ENCODE data around the gene ADAMTS18. TPM values are rescaled to one million over a fixed set of nuclear protein-coding genes. Genes with fewer than 3 reads are reported as not detected.

Gene ADAMTS18
- total RNA-seq, 6 experiments from 2014 or later: not detected

GRCh38 chr16:77298418-77299360, 136.1 kb downstream of the ADAMTS18 start:
- DNase-seq: peak; percentile 83
- Mint-ChIP-seq H3K36me3 (ENCODE audit: low read depth) (no peaks in the 10 kb centered on the region; the same call in 1 of the 2 replicates), H3K9me3 (peaks cover 9% of the 10 kb centered on the region), H3K4me3 (no peak overlapping the region), H3K4me1 (ENCODE audit: low read depth) (peaks cover 5% of the 10 kb centered on the region; the same call in 1 of the 2 replicates), H3K27ac (peak overlapping the region; percentile 53; the same call in 1 of the 2 replicates), H3K27me3 (ENCODE audit: insufficient read depth) (no peaks in the 10 kb centered on the region)
- TF ChIP-seq CTCF (IDR thresholded peaks at IDR 0.05): no peak

- peak; percentile 6 for DNase-seq
- Mint-ChIP-seq H3K4me1 (ENCODE audit: low read depth) (peaks cover 5% of the 10 kb centered on the region; the same call in 1 of the 2 replicates), H3K36me3 (ENCODE audit: low read depth) (no peaks in the 10 kb centered on the region; the same call in 1 of the 2 replicates), H3K27ac (no peak overlapping the region), H3K4me3 (no peak overlapping the region), H3K9me3 (peaks cover 4% of the 10 kb centered on the region), H3K27me3 (ENCODE audit: insufficient read depth) (no peaks in the 10 kb centered on the region)
- TF ChIP-seq CTCF (IDR thresholded peaks at IDR 0.05): no peak
Observed at GRCh38 chr16:77297996-77298395, 136.8 kb downstream of the ADAMTS18 start.

DNA sequence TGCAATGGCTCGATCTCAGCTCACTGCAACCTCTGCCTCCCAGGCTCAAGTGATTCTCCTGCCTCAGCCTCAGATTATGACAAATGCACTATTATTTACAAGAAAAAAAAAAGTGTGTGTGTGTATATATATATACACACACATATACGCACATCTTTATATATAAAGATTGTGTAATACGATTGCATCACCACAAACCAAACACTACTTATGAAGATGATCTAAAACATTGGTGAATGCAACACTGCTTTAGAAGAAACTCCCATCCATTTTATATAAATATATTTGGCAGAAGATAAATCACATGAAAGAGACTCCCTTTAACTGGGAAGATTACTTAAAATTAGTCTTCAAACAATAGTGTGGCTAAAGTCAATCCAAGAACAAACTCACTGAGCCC, 138.9 kb downstream of the ADAMTS18 start:
- Mint-ChIP-seq H3K36me3 (ENCODE audit: low read depth) (no peaks in the 10 kb centered on the region), H3K9me3 (peaks cover 7% of the 10 kb centered on the region), H3K27me3 (ENCODE audit: insufficient read depth) (no peaks in the 10 kb centered on the region; the same call in 1 of the 2 replicates), H3K27ac (no peak overlapping the region), H3K4me1 (ENCODE audit: low read depth) (peaks cover 5% of the 10 kb centered on the region; the same call in 1 of the 2 replicates), H3K4me3 (no peak overlapping the region)
- TF ChIP-seq CTCF (IDR thresholded peaks at IDR 0.05): no peak
- no peak for DNase-seq

DNA sequence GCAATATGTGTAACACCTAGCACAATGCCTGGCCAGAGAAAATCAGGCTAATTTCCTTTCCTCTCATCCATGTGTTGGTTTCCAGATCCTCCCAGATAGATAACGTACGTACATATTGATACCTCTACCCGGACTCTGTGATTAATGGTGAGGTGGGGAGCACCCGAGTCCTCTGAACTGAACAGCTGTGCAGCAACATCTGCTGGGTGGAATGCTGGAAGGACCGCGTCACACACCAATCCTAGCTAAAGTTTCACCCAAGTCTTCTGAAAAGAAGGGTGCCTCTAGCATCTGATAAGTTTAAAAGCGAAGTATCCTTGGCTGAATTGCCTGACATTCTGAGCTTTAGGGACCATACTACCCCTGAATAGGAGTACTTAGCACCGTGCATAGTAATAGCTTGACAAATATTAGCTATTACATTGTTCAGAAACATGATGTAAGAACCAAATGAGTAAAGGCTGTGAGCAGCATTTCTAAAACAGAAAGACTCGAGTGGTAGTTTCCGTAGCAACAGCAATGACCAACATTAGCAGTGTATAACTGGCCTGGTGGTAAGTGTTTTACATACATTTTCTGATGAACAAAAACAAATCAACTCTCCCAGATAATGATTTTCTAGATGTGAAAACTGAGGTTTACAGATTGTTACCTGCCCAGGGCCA, 144.3 kb downstream of the ADAMTS18 start:
- H3K9me3 Mint-ChIP-seq: peaks cover 11% of the 10 kb centered on the region
- H3K27me3 Mint-ChIP-seq (ENCODE audit: insufficient read depth): no peaks in the 10 kb centered on the region; the same call in none of the 2 replicates
- DNase-seq: no peak
- no peak for TF ChIP-seq CTCF (IDR thresholded peaks at IDR 0.05)
- no peaks in the 10 kb centered on the region for H3K36me3 Mint-ChIP-seq (ENCODE audit: low read depth)
- no peak overlapping the region for H3K27ac Mint-ChIP-seq
- H3K4me1 Mint-ChIP-seq (ENCODE audit: low read depth): no peaks in the 10 kb centered on the region; the same call in 1 of the 2 replicates
- H3K4me3 Mint-ChIP-seq: no peak overlapping the region

GRCh38 chr16:77289331-77289809, 145.5 kb downstream of the ADAMTS18 start:
- Mint-ChIP-seq H3K27ac (no peak overlapping the region), H3K9me3 (peaks cover 11% of the 10 kb centered on the region), H3K4me3 (no peak overlapping the region), H3K36me3 (ENCODE audit: low read depth) (no peaks in the 10 kb centered on the region), H3K4me1 (ENCODE audit: low read depth) (no peaks in the 10 kb centered on the region; the same call in 1 of the 2 replicates), H3K27me3 (ENCODE audit: insufficient read depth) (no peaks in the 10 kb centered on the region; the same call in none of the 2 replicates)
- peak; percentile 31 for DNase-seq
- no peak for TF ChIP-seq CTCF (IDR thresholded peaks at IDR 0.05)
